Measurements from ENCODE around the gene NAT10.

The NAT10 gene

DNA sequence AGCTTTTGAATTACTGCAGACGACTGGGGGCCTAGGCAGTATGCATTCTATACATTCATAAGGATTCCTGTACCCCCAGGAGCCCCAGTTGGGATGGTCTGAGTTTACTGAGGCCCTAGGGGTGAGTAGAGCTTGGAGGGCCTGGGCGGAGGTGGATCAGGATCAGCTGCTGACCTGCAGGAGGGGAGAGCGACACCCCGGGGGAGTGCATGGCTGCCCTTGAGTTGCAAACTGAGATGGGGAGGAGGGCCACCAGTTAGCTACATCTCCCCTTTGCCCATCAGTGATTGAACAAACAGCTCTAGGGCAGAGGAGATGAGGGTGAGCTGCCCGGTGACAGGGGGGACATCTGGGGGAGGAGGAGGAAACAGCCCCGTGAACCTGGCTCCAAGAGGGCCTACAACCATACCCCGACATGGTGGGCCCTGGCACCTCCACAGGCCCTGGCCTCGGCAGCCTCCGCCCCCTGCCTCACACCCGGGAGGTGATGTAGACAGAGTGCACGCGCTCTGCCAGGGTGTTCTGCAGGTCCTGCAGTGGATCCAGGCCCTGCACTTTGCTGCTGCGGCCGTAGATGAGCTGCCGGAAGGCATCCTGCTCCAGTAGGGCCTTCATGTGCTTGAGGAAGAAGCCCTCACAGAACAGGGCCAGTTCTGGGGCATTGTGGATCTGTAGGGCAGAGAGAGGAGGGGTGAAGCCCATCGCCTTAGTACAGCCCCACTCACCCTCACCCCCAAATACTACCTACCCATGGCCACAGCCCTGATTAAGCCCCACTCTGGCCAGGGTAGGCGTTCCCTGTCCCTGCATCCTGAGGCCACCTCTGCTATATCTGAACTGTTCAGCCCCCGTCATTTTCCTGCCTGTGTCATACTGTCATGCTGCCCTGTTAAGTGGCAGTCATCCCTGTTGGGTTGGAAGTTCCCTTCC, 46.8 kb downstream of the NAT10 start:
- no peak for DNase-seq (ENCODE audit: low spot score)
- in situ Hi-C loops (cut with MboI; ENCODE audit: low pct_unique_long_range_greater_than_20kb, low sequenced_read_pairs, unreplicated experiment), result no loop called here
- TF ChIP-seq, protein P1, sequence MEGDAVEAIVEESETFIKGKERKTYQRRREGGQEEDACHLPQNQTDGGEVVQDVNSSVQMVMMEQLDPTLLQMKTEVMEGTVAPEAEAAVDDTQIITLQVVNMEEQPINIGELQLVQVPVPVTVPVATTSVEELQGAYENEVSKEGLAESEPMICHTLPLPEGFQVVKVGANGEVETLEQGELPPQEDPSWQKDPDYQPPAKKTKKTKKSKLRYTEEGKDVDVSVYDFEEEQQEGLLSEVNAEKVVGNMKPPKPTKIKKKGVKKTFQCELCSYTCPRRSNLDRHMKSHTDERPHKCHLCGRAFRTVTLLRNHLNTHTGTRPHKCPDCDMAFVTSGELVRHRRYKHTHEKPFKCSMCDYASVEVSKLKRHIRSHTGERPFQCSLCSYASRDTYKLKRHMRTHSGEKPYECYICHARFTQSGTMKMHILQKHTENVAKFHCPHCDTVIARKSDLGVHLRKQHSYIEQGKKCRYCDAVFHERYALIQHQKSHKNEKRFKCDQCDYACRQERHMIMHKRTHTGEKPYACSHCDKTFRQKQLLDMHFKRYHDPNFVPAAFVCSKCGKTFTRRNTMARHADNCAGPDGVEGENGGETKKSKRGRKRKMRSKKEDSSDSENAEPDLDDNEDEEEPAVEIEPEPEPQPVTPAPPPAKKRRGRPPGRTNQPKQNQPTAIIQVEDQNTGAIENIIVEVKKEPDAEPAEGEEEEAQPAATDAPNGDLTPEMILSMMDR (IDR thresholded peaks at IDR 0.05; ENCODE audit: extremely low read depth, insufficient read depth, missing control alignments), result no peak

DNA sequence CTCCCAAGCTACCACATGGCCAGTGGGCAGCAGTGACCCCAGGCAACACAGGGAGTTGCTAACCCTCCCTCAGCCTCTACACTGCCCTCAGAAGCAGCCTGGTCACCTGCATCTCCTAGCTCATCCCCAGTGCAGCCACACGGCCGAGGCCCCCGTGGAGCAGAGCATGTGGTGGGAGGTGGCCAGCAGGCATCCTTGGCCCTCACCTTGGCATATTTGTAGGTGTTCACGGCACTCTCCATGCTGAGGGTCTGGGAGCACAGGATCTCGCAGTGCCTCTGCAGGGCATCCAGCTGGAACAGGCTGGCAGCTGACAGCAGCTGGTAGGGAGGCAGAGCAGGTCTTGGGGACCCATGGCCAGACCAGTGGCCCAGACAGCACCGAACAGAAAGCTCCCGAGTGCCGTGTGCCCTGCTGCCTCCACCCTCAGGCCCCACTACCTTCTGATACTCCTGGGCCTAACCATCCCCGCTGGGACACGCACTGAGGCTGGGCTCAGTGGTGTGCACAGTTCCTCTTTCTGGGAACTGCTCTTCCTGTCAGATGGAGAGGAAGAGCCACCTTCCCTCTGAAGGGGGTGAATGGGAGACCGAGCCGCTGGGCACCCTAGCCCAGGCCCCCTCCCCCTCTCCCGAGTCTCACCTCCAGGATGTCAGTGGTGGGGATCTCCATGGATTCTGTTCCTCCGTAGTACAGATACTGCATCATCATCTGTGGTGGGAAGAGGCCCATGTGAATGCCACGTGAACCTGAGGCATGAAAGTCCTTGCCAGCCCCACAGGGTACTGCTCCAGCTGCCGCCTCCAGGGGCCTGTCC, 48.8 kb downstream of the NAT10 start:
- DNase-seq (ENCODE audit: low spot score), result no peak
- in situ Hi-C loops (cut with MboI; ENCODE audit: low pct_unique_long_range_greater_than_20kb, low sequenced_read_pairs, unreplicated experiment), result no loop called here
- TF ChIP-seq, protein P1 (IDR thresholded peaks at IDR 0.05; ENCODE audit: extremely low read depth, insufficient read depth, missing control alignments), result no peak

DNA sequence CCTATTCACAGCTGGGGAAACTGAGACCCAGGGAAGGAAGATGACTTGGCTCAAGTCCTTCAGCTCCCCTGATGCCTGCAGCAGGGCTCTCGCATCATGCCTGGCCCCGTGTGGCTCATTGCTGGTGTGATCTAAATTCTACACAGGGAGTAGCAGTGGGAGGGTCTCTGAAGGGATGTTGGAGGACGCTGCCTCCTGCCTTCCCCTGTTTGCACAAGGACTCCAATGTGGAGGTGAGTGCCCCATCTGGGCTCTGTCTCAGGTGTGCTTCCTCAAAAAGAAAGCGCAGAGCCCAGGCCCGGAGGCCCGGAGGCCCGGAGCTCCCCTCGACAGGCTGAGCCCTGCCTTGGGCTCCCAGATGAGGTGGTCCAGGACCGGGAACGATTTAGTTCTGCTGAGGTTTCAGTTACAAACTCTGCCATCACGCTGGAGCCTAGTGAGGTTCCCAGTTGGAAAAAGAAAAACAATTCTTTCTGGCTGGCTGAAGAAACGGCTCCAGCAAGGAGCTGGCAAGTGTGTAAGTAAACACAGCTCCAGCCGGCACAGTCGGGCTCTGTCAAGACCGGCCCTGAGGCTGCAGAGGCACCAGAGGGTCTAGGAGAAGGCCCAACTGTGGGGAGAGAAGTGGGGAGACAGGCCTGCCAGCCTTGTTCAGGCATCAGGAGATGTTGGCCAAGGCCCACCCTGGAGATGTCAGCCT, 49.8 kb downstream of the NAT10 start:
- TF ChIP-seq, protein P1 (IDR thresholded peaks at IDR 0.05; ENCODE audit: extremely low read depth, insufficient read depth, missing control alignments), result no peak
- DNase-seq (ENCODE audit: low spot score), result no peak
- in situ Hi-C loops (cut with MboI; ENCODE audit: low pct_unique_long_range_greater_than_20kb, low sequenced_read_pairs, unreplicated experiment), result no loop called here

DNA sequence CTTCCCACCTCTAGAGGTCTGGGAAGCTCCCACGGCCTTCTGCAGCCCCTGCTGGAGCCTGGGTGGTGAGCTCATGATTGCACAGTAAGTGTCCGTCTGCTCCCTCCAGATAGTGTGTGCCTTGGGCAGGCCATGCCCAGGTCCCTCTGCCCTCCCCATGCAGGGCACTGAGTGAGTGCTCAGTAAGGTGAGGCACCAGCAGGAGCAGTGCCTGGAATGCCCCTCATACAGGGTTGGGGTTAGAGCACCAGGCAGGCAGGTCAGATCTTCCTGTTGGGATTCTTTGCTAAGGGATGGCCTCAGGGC, 50.3 kb downstream of the NAT10 start:
- in situ Hi-C loops (cut with MboI; ENCODE audit: low pct_unique_long_range_greater_than_20kb, low sequenced_read_pairs, unreplicated experiment), result no loop called here
- DNase-seq (ENCODE audit: low spot score), result no peak
- TF ChIP-seq, protein P1 (IDR thresholded peaks at IDR 0.05; ENCODE audit: extremely low read depth, insufficient read depth, missing control alignments), result no peak

DNA sequence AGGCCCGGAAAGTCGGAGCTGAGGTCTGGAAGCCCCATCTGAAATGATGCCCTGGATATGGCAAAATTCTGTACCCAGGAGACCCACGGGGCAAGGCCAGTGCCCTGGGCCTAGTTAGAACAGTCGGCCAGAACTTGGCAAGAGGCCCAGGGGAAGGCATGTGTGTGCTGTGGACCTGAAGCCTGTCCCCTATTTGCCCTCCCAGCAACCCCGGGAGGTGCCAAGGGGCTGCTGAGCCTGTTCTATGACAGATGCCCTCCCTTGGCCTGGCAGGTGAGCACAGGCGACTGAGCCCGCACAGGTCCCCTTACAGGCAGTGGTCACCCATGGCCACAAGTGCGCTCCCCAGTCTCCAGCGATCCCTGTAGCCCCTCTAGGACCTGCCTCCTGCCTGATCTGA, 51.7 kb downstream of the NAT10 start:
- TF ChIP-seq, protein P1 (IDR thresholded peaks at IDR 0.05; ENCODE audit: extremely low read depth, insufficient read depth, missing control alignments), result no peak
- DNase-seq (ENCODE audit: low spot score), result no peak
- in situ Hi-C loops (cut with MboI; ENCODE audit: low pct_unique_long_range_greater_than_20kb, low sequenced_read_pairs, unreplicated experiment), result no loop called here

DNA sequence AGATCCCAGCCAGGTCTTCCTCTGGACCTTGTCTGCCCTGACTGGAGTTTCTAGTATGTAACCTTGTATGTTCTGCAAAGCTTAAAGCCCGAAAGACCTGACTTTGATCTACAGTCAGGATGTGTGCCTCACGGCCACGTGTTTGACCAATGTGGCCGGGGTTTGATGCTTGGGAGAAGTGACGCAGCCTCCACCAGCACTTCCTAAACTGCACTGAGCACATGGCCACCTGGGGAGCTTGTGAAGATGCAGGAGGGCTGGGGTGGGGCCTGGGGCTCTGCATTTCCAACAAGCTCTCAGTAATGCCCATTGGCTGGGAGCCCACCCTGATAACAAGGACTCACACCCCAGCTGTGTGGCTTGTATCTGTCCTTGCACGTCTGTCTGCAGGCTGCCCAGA, 53.2 kb downstream of the NAT10 start:
- in situ Hi-C loops (cut with MboI; ENCODE audit: low pct_unique_long_range_greater_than_20kb, low sequenced_read_pairs, unreplicated experiment), result no loop called here
- DNase-seq (ENCODE audit: low spot score), result no peak
- TF ChIP-seq, protein P1 (IDR thresholded peaks at IDR 0.05; ENCODE audit: extremely low read depth, insufficient read depth, missing control alignments), result no peak

Data from GM13977 (cell line).